ENCODE results near the gene HSPA12A.

HSPA12A gene

DNA sequence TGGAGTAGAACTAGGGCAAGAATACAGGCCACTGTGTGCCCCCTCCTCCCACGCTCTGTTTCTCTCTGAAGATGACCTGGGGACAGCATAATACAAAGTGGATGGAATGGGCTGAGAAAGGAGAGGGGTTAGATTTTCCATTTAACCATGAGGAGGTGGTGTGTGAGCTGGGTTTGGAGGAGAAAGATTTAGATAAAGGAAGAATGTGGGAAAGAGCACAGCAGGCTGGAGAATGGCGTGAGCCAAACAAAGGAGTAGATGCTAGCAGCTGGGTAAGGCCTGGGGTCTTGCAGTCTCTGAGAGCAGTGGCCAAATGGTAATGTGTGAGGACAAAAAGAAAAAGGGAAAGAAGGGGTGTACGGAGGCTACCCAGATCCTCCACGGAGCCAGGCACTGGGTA lies 113.0 kb downstream of the HSPA12A start:
- DNase-seq (ENCODE audit: low spot score) = no peak

DNA sequence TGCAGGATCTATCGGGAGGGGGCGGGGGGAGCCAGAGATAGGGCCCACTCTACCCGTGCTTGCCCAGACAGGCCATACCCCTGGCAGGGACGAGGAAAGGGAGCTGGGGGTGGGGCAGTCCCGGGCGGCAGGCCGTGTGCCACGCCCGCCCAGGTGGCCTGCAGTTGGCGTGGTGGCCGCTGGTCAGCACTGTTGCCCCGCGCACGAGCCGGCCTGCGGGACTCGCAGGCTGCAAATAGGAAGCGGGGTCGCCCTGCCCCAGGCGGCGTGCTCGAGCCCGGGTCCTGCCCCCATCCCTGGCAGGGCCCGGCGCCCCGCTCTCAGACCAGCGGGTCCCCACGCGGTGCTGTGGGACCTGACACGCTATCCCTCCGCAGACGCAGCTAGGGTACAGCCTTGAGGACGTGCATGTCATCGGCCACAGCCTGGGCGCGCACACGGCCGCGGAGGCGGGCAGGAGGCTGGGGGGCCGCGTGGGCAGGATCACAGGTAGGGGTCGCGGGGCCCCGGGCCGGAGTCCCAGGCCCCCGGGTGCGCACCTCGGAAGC lies 114.9 kb downstream of the HSPA12A start:
- DNase-seq (ENCODE audit: low spot score) = no peak

DNA sequence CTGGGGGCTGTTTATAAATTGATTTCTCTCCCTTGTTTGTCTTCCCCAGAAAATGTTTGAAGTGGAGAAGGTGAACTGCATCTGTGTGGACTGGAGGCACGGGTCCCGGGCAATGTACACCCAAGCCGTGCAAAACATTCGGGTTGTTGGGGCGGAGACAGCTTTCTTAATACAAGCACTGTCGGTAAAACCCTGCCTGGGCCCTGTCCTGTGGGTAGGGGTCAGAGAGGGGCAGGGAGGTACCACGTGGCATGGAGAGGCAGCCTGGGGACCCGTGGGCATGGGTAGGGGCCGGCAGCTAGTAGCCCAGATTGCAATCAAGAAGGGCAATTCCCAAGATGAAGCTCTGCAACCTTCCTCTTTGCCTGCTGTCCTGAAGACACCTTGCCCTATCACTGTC lies 115.6 kb downstream of the HSPA12A start:
- DNase-seq (ENCODE audit: low spot score) = no peak

DNA sequence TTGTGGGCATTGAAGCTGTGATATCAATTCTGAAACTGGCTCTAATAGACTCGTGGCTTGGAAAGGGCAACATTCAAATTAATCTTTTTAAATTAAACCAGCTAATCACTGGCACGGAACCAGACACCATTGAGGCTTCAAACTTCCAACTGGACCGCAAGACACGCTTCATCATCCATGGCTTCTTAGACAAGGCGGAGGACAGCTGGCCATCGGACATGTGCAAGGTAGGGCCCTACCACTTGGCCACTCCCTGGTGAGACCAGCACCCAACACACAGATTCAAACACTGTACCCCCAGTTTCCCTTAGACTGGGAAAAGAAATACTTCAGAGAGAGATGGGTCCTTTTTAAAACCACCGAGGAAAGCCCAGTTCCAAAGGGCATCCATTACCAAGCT lies 116.5 kb downstream of the HSPA12A start:
- DNase-seq (ENCODE audit: low spot score) = no peak

DNA sequence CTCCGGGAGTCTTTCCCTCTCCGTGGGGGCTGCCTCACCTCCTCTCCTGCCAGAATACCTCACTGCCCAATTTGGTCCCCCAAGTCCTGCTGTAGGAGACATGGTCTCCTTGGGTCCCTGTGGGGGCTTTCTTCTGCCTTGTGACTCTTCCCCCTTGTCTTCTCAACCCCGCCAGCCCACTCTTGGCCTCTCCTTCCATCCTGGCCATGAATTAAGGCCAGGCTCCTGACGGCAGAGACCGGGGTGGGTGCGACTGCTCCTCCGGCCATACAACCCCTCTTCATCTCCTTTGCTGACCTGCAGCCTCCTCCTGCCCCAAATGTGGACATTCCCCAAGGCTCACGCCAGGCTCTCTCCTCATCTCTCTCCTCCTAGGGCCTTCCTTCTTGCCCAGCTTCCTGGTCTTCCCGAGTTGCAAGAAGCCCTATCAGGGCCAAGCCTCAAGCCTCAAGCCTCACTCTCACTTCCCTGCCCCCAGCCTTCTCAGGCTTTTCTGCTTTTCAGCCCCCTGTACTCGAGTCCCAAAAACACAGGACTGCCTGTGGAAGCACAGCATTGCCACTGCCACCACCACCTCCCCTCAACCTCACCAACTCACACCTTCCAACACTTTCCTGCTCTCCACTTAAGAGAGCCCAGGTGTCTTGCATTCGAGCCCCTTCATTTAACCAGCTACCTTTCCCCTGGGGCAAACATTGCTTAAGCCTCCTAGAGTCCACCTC lies 120.3 kb downstream of the HSPA12A start:
- no peak for DNase-seq (ENCODE audit: low spot score)

DNA sequence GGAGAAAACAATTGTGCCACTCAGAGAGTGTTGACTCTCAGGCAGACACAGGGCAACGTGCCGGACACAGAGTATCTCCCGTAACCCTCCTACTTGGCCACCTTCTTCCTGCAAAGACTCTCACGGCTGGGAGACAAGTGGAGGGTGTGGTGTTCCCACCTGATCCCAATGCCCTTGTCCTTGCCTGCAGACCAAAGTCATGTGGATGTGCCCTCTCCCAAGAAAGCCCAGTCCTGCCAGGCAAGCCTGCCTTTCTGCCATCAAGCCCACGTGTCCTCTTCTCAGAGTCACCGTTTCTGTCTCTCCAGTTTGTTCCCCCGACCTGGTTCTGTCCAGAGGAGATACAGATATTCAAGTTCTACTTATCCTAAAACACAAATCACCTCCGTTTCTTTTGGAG lies 120.9 kb downstream of the HSPA12A start:
- no peak for DNase-seq (ENCODE audit: low spot score)
